Raji (cell line): ENCODE data around the gene ANKS1B.

Experiments
- POLR2A ChIP-seq: IDR thresholded peaks from 2 replicates; pipeline ENCODE4 v1.6.1; 2011; ENCODE audit warnings: low read depth, low read length, control low read depth; ENCODE audit not compliant: insufficient read depth

Gene ANKS1B

DNA sequence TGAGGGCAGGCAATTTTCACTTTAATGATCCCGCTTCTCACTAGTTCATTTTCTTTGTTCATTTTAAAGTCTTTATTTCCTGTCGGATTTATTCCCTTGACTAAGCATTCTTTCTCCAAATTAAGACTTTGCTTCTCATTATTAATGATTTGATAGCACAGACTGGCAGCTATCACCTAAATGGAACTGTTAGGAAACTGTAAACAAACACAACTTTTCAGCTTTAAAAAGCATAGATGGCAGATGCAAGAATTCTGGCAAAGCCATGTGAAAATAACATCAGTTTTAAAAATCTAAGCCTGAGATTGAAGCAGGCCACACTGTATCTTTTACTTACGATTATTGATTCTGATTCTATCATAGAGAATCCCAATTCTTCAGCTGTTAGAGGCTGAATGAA lies 225.7 kb downstream of the ANKS1B start:
- no peak for TF ChIP-seq POLR2A

DNA sequence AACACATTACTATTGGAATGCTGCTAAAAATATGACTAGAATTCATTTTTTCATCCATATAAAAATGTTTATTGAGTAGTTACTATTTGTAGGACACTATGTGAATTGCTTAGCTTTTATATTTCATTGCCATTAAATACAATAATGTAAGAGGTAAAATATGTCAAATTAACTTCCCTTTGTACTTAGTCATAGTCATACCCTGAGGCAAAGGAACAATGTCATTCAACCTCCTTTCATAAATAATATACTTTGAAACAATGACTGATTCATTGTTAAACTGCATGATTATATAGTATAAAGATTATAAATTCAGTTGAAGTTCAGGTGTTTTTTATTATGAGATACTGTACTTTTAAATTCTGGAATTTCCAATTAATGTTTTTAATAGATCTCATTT lies 232.0 kb downstream of the ANKS1B start:
- no peak for TF ChIP-seq POLR2A

DNA sequence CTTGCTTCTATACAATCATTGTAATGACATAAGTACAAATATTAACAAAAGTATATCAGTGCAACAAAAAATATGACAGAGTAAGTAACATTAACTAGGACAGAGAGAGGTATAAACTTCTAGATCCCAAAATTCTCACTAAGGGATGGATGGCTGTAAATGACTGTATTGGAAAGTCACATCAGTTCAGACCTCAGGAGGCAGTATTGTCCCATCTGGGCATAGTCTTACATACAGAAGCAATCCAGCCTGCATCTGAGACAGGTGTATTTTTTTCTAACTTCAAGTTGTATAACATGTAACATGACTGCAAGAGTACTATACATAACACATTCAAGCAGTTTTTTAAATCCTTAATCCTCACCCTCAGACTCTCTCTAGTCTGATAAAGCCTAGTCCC lies 238.2 kb downstream of the ANKS1B start:
- TF ChIP-seq POLR2A: no peak

DNA sequence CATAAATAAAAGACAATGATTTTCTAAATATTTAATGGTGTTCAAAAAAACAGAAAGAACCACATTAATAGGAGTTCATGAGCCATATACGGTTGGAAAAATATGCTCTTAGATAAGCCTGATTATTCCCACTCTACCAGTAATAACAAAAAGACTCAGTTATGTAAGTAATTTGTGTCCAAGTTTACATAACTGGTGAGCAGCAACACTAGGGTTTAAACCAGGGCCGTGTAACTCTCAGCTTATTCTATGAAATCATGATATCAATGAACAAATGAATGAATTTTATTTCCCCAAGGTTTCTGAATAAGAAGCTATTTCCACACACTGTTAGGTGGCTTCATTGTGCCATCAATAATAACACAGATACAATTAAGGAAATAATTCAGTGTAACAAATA lies 238.8 kb downstream of the ANKS1B start:
- TF ChIP-seq POLR2A: no peak

DNA sequence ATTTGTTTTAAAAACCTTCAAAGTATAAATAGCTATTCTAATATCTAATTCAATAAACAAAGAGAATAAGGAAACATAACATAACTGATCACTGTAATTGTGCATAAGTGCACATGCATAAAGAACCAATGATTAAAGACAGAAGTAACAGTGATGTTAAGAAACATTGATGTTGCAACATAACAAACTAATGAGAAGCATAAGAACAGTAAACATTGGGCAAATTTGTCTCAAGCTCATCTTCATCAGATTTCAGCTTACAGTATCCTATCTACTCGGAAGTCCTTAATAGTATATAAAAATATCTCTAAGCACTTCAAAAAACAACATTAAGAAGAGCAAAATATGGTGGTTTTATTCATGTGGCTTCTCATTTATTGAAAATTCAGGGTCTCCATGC lies 239.6 kb downstream of the ANKS1B start:
- no peak for TF ChIP-seq POLR2A

DNA sequence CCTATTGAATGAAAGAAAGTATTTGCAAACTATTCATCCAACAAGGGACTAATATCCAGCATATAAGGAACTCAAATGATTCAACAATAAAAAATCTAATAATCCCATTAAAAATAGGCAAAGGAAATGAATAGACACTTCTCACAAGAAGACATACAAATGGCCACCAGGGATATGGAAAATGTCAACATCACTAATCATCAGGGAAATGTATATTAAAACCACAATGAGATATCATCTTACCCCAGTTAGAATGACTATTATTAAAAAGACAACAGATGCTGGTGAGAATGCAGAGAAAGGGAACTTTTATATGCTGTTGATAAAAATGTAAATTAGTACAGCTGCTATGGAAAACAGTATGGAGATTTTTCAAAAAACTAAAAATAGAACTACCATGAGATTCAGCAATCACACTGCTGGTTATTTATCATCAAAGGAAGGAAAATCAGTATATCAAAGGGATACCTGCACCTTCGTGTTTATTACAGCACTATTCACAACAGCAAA lies 247.9 kb downstream of the ANKS1B start:
- TF ChIP-seq POLR2A: no peak

DNA sequence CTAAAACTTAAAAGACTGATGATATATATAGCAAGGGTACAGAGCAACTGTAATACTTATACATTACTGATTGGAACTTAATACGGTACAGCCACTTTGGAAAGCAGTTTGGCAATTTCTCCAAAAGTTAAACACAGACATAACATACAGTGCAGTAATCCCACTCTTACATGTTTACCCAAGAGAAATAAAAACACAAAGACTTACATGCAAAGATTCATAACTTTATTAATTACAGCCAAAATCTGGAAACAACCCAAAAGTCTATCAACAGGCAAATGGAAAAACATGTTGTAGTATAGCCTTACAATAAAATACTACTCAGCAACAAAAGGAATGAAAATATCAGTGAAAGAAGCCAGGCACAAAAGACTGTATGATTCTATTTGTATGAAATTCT lies 252.6 kb downstream of the ANKS1B start:
- TF ChIP-seq POLR2A: no peak

DNA sequence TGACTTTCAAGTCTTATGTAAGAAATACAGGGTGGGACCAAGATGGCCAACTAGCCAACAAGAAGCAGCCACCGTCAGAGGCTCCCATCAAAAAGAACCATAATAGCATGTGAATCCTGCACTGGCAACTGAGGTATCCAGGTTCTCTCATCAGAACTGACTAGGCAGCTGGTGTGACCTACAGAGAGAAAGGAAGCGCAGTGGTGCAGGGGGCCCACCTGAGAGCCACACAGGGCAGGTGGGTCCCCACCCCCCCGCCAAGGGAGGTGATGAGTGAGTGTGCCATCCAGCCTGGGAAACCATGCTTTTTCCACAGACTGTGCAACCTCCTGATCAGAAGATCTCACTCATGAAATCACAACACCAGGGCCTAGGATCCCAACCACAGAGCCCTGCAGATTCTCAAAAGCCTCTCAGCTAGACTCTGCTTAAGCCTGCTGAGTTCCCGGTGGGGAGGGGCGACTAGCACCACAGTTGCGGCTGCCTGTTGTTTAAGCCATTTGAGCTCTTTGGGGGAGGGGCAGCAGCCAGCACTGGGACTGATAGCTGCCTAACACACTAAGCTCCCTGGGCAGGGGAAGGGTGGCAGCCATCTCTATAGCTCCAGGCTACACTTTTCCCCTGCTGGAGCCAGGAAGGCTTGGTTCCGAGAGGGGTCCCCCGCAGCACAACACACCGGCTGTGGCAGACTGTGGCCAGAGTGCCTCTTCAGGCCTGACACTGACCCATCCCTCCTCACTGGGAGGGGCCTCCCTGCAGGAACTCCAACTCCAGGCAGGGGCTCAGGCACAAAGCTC lies 261.8 kb downstream of the ANKS1B start:
- no peak for TF ChIP-seq POLR2A

DNA sequence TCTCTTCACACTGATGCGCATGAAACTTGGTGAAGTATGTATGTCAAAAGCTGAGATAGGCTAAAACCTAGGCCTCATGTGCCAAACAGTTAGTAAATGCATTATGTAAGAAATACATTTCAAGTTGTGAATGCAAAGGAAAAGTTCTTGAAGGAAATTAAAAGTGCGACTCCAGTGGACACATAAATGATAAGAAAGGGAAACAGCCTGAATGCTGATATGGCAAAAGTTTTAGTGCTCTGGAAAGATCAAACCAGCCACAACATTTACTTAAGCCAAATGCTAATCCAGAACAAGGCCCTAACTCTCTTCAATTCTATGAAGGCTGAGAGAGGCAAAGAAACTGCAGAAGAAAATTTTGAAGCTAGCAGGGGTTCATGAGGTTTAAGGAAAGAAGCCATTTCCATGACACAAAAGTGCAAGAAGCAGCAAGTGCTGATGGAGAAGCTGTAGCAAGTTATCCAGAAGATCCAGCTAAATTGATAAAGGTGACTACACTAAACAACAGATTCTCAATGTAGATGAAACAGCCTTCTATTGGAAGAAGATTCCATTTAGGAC lies 262.9 kb downstream of the ANKS1B start:
- no peak for TF ChIP-seq POLR2A

DNA sequence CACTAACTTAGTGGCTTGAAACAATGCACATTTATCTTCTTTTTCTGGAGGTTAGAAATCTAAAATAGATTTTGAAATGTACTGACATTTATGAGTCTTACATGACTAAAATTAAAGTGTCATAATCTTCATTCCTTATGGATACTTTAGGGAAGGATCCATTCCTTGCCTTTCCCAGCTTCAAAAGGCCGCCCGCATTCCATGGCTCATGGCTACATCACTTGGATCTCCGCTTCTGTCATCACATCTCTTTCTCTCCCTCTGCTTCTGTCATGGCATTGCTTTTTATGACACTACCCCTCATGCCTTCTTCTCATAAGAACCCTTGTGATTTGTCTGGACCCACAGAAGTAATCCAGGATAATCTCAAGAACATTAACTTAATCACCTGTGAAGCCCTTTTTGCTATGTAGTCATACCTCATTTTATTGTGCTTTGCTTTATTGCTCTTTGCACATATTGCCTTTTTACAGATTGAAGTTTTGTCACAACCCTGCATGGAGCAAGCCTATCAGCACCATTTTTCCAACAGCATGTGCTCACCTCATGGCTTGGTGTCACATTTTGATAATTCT lies 270.7 kb downstream of the ANKS1B start:
- no peak for TF ChIP-seq POLR2A

DNA sequence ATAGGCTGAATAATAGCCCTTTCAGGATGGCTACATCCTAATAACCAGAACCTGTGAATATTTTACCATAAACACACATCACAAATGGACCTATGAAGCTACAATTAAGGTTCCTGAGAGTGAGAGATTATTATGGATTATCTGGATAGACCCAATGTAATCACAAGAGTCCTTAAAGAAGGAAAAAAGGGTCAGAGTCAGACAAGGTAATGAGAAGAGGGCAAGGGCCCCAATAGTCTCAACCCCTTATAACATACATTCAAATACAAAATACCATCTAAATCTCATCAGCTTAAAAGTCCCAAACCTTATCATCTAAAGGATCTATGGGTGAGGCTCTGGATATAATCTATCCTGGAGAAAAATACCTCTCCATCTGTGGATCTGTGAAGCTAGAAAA lies 272.5 kb downstream of the ANKS1B start:
- no peak for TF ChIP-seq POLR2A

DNA sequence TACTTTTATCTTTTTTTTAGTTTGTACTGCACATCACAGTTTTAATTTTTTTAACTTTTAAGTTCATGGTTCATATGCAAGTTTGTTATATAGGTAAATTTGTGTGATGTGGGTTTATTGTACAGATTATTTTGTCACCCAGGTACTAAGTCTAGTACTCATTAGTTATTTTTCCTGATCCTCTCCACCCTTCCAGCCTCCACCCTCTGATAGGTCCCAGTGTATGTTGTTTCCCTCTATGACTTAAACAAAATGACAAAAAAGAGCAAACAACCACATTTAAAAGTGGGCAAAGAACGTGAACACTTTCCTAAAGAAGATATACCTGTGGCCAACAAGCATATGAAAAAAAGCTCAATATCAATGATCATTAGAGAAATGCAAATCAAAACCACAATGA lies 273.5 kb downstream of the ANKS1B start:
- TF ChIP-seq POLR2A: no peak

DNA sequence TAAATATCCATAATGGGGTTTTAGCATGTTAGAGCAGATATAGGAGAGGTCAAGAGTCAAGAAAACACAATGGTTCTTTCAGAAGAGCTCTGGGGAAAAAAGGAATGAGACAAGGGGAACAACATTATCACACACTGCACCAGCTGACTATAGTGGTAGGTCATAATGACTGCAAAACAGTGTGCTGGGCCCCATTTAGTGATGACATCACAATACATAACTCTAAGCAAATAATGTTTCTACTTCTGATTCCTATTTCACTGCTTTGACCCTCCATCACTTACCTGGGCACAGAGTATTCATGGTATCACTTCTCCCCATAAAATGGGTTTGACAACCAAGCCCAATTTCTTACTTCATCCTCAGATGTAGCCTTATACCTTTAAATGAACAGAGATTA lies 275.1 kb downstream of the ANKS1B start:
- no peak for TF ChIP-seq POLR2A

DNA sequence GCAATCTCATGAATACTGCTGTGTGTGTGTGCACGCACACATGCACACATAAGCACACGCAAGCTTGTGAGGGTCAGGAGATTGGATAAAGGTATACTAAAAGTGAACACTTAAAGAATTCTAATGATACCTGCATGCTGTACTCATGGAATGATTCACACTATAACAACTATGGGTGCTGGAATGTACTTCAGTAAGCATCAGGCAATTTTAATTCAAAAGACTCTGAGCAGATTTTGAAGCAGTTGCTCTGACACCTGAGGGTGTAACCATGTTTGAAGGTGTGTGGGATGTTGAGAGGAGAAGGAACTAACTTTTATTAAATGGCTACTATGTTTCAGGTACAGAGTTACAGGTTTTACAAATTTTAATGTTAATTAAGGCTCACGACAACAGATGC lies 275.6 kb downstream of the ANKS1B start:
- TF ChIP-seq POLR2A: no peak

DNA sequence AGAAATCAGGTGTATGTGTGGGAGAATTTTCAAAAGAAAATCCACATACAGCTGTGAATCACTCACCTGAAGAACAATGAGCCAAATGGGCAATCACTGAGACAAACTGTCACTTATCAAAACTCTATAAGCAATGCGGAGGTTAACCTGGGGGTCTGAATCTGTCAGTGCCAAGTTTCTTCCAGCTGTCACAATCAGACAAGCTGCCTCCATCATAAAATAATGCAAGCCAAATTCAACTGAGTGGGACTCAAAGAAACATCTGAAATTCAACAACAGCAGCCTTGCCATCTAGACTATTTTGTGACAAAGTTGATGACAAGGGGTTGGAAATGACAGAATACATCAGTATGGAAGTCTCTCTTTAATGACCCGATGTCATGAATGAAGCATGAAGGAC lies 276.9 kb downstream of the ANKS1B start:
- TF ChIP-seq POLR2A: no peak

DNA sequence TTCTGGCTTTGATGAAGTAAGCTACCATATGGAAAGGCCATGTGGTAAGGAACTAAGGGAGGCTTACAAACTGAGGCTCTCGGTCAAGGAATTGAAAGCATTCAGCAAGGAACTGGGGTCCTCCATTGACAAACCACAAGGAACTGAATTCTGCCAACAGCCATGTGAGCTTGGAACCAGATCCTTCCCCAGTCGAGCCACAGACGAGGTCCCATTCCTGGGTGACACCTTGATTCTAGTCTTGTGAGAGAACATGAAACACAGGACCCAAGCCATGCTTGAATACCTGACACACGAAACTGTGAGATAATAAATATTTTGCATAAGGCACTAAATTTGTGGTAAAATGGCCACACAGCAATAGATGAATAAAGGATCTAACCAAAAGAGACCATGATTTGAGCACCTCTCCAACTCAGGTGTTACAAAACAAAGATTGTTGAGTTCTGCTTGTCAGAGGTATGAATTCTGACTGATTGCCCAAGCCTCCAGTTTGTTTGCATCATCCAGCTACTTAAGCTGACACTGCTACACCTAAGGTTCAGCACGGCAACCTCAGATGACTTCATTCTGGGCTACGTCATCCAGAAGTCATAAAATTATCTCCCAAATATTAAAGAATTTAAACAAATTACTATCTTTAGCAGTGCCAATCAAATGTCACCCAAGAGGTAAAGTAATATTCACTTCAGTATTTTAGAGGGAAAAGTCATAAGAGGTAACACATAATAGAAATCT lies 277.8 kb downstream of the ANKS1B start:
- TF ChIP-seq POLR2A: no peak
